HEK293 (cell line): ENCODE results near the gene ZNF771.
A peak's percentile ranks its signal among the peaks of the same experiment; 100 is the strongest.

Experiments
- CTCF ChIA-PET: fragments of 350-600 bp; formaldehyde crosslinking; extraction: SDS; loops from one replicate; lab custom pipeline; 2021; ENCODE audit warnings: antibody characterized with exemption; lab: Yijun Ruan, JAX
- POLR2A ChIA-PET: fragments of 300-600 bp; formaldehyde crosslinking; extraction: SDS; loops from one replicate; lab custom pipeline; 2020; ENCODE audit warnings: antibody characterized with exemption, inconsistent platforms; lab: Yijun Ruan, JAX
- H3K27ac ChIP-seq: fragments of 200-500 bp; sonication (Bioruptor generic); 2 replicates; pipeline ENCODE4 v1.5.1; 2014; ENCODE audit warnings: low read depth, low read length, control low read depth, inconsistent platforms; ENCODE audit errors: extremely low read depth
- H3K36me3 ChIP-seq, 2 experiments: fragments of 200-500 bp in 1 of 2; sonication (Bioruptor generic) in 1 of 2; 1 replicate in 1 of 2; 2 replicates in 1 of 2; pipeline ENCODE4 v1.5.1; 2014 to 2017; ENCODE audit warnings: inconsistent platforms in 2 of 2, low read length in 2 of 2; ENCODE audit not compliant: control insufficient read depth in 2 of 2, insufficient read depth in 1 of 2
- H3K4me1 ChIP-seq: fragments of 200-500 bp; sonication (Bioruptor generic); 2 replicates; pipeline ENCODE4 v1.5.1; 2014; ENCODE audit warnings: mild to moderate bottlenecking, low read length, inconsistent platforms; ENCODE audit not compliant: control insufficient read depth, insufficient read depth
- H3K4me3 ChIP-seq: 2 replicates; pipeline ENCODE4 v1.5.1; 2011; ENCODE audit warnings: low read depth, mild to moderate bottlenecking, control low read depth, low read length, moderate library complexity
- H3K9me3 ChIP-seq: fragments of 200-500 bp; sonication (Bioruptor generic); 2 replicates; pipeline ENCODE4 v1.5.1; 2014; ENCODE audit warnings: low read depth, low read length, inconsistent platforms; ENCODE audit not compliant: control insufficient read depth, insufficient read depth
- BCL11A ChIP-seq: fragments of 450-650 bp; formaldehyde crosslinking; IDR thresholded peaks from 2 replicates; pipeline ENCODE4 v1.5.1; 2016; ENCODE audit warnings: low read depth, missing biosample characterization, missing genetic modification characterization
- HOXC10 ChIP-seq: sonication (generic); formaldehyde crosslinking; IDR thresholded peaks from 2 replicates; pipeline ENCODE4 v1.8.1; 2023; ENCODE audit warnings: mild to moderate bottlenecking, missing genetic modification reagents
- KLF9 ChIP-seq: fragments of 450-650 bp; formaldehyde crosslinking; IDR thresholded peaks from 2 replicates; pipeline ENCODE4 v1.5.1; 2016; ENCODE audit warnings: missing biosample characterization, missing genetic modification characterization, low read depth
- PRDM1 ChIP-seq: fragments of 450-650 bp; formaldehyde crosslinking; IDR thresholded peaks from 2 replicates; pipeline ENCODE4; 2016; ENCODE audit warnings: missing biosample characterization, missing genetic modification characterization
- TCF7L2 ChIP-seq: IDR thresholded peaks from 2 replicates; pipeline ENCODE4 v1.6.1; 2011; ENCODE audit warnings: low read depth, mild to moderate bottlenecking, inconsistent platforms, low read length, moderate library complexity, borderline replicate concordance
- TSHZ1 ChIP-seq: fragments of 450-650 bp; formaldehyde crosslinking; IDR thresholded peaks from 2 replicates; pipeline ENCODE4 v1.5.1; 2016; ENCODE audit warnings: missing biosample characterization, missing genetic modification characterization, borderline replicate concordance
- YY1 ChIP-seq: fragments of 450-650 bp; formaldehyde crosslinking; IDR thresholded peaks from 2 replicates; pipeline ENCODE4 v1.5.1; 2018; ENCODE audit warnings: missing biosample characterization, missing genetic modification characterization
- ZBTB44 ChIP-seq: fragments of 450-650 bp; IDR thresholded peaks from 2 replicates; pipeline ENCODE4 v1.5.1; 2018; ENCODE audit warnings: missing biosample characterization, mild to moderate bottlenecking, missing genetic modification characterization
- ZNF155 ChIP-seq: fragments of 450-650 bp; formaldehyde crosslinking; IDR thresholded peaks from 2 replicates; pipeline ENCODE4 v1.5.1; 2016; ENCODE audit warnings: missing biosample characterization, missing genetic modification characterization
- ZNF16 ChIP-seq: fragments of 450-650 bp; formaldehyde crosslinking; IDR thresholded peaks from 2 replicates; pipeline ENCODE4 v1.5.1; 2016; ENCODE audit warnings: low read depth, missing biosample characterization, missing genetic modification characterization
- ZNF184 ChIP-seq: fragments of 450-650 bp; IDR thresholded peaks from 2 replicates; pipeline ENCODE4 v1.5.1; 2018; ENCODE audit warnings: missing biosample characterization, mild to moderate bottlenecking, missing genetic modification characterization
- ZNF202 ChIP-seq: fragments of 450-650 bp; formaldehyde crosslinking; IDR thresholded peaks from 2 replicates; pipeline ENCODE4 v1.5.1; 2016; ENCODE audit warnings: missing biosample characterization, missing genetic modification characterization, borderline replicate concordance
- ZNF221 ChIP-seq: fragments of 450-650 bp; formaldehyde crosslinking; IDR thresholded peaks from 2 replicates; pipeline ENCODE4 v1.5.1; 2017; ENCODE audit warnings: missing biosample characterization, missing genetic modification characterization, borderline replicate concordance
- ZNF24 ChIP-seq: fragments of 450-650 bp; formaldehyde crosslinking; IDR thresholded peaks from 2 replicates; pipeline ENCODE4 v1.5.1; 2016; ENCODE audit warnings: missing biosample characterization, missing genetic modification characterization
- ZNF266 ChIP-seq: fragments of 450-650 bp; formaldehyde crosslinking; IDR thresholded peaks from 2 replicates; pipeline ENCODE4 v1.5.1; 2016; ENCODE audit warnings: missing biosample characterization, missing genetic modification characterization, low read depth
- ZNF391 ChIP-seq: fragments of 450-650 bp; formaldehyde crosslinking; IDR thresholded peaks from 2 replicates; pipeline ENCODE4 v1.5.1; 2016; ENCODE audit warnings: low read depth, missing biosample characterization, missing genetic modification characterization, borderline replicate concordance
- ZNF416 ChIP-seq: fragments of 450-650 bp; formaldehyde crosslinking; IDR thresholded peaks from 2 replicates; pipeline ENCODE4 v1.5.1; 2016; ENCODE audit warnings: missing biosample characterization, missing genetic modification characterization
- ZNF513 ChIP-seq: fragments of 450-650 bp; IDR thresholded peaks from 2 replicates; pipeline ENCODE4 v1.5.1; 2018; ENCODE audit warnings: missing biosample characterization, missing genetic modification characterization
- ZNF548 ChIP-seq: fragments of 450-650 bp; formaldehyde crosslinking; IDR thresholded peaks from 2 replicates; pipeline ENCODE4 v1.5.1; 2016; ENCODE audit warnings: missing biosample characterization, missing genetic modification characterization
- ZNF555 ChIP-seq: fragments of 450-650 bp; formaldehyde crosslinking; conservative IDR thresholded peaks from 2 replicates; pipeline ENCODE4 v1.5.1; 2017; ENCODE audit warnings: missing biosample characterization, mild to moderate bottlenecking, missing genetic modification characterization, inconsistent platforms
- ZNF600 ChIP-seq: fragments of 450-650 bp; formaldehyde crosslinking; IDR thresholded peaks from 2 replicates; pipeline ENCODE4 v1.5.1; 2016; ENCODE audit warnings: missing biosample characterization, missing genetic modification characterization
- ZNF624 ChIP-seq: fragments of 450-650 bp; formaldehyde crosslinking; IDR thresholded peaks from 2 replicates; pipeline ENCODE4 v1.5.1; 2017; ENCODE audit warnings: missing biosample characterization, missing genetic modification characterization
- ZNF701 ChIP-seq: fragments of 450-650 bp; formaldehyde crosslinking; IDR thresholded peaks from 2 replicates; pipeline ENCODE4 v1.5.1; 2016; ENCODE audit warnings: missing biosample characterization, missing genetic modification characterization
- ZNF707 ChIP-seq: fragments of 450-650 bp; formaldehyde crosslinking; IDR thresholded peaks from 2 replicates; pipeline ENCODE4 v1.5.1; 2016; ENCODE audit warnings: missing biosample characterization, missing genetic modification characterization
- ZNF768 ChIP-seq: fragments of 450-650 bp; formaldehyde crosslinking; IDR thresholded peaks from 2 replicates; pipeline ENCODE4 v1.5.1; 2018; ENCODE audit warnings: missing biosample characterization, mild to moderate bottlenecking, missing genetic modification characterization
- ZNF777 ChIP-seq: fragments of 450-650 bp; formaldehyde crosslinking; IDR thresholded peaks from 2 replicates; pipeline ENCODE4 v1.5.1; 2017; ENCODE audit warnings: missing biosample characterization, missing genetic modification characterization, borderline replicate concordance
- ZSCAN18 ChIP-seq: fragments of 450-650 bp; formaldehyde crosslinking; IDR thresholded peaks from 2 replicates; pipeline ENCODE4 v1.5.1; 2016; ENCODE audit warnings: missing biosample characterization, missing genetic modification characterization
- ZSCAN23 ChIP-seq: fragments of 450-650 bp; formaldehyde crosslinking; IDR thresholded peaks from 2 replicates; pipeline ENCODE4 v1.5.1; 2016; ENCODE audit warnings: missing biosample characterization, missing genetic modification characterization

The ZNF771 gene

GRCh38 chr16:30377812-30378235 is 29.6 kb upstream of the ZNF771 start (continued):
- TF ChIP-seq ZNF513 (no peak), ZNF184 (tag by site-specific recombination) (peak; percentile 54; the same call in 1 of the 2 replicates), ZNF701 (tag by site-specific recombination) (no peak), BCL11A (tag by site-specific recombination) (no peak), PRDM1 (tag by site-specific recombination) (no peak), ZNF391 (peak; percentile 50; the same call in 1 of the 2 replicates), ZBTB44 (no peak), ZNF24 (tag by site-specific recombination) (peak; percentile 54; the same call in 1 of the 2 replicates)
- TF ChIP-seq, all 188 proteins: peak for 39

GRCh38 chr16:30378236-30379157 is 28.9 kb upstream of the ZNF771 start:
- ChIA-PET CTCF (interaction anchor here (0.7 to 1.5 kb wide), 6 partner anchors 9 to 280 kb away, joined by 3 to 5 read pairs (median 5); partner anchors contain the start of gene ZNF48), POLR2A (interaction anchor here (0.6 to 3.2 kb wide), 22 partner anchors 9 to 574 kb away, joined by 3 to 19 read pairs (median 3); partner anchors contain the start of genes CD2BP2, DCTPP1, FBRS and TAOK2)
- no peaks in the 10 kb centered on the region for H3K9me3 ChIP-seq
- H3K4me1 ChIP-seq = no peaks in the 10 kb centered on the region
- H3K36me3 ChIP-seq = peaks cover 0 to 8% of the 10 kb centered on the region in 2 experiments; a peak in 1 of 3 replicates
- H3K27ac ChIP-seq = peak overlapping the region; percentile 97
- peak overlapping the region; percentile 78 for H3K4me3 ChIP-seq
- TF ChIP-seq ZNF202 = no peak
- TF ChIP-seq ZSCAN18 (tag by site-specific recombination) = no peak
- no peak for TF ChIP-seq ZNF221 (tag by site-specific recombination)
- TF ChIP-seq ZNF16 (tag by site-specific recombination) = no peak
- TF ChIP-seq TSHZ1 (tag by site-specific recombination) = no peak
- no peak; the same call in 1 of the 2 replicates for TF ChIP-seq HOXC10
- TF ChIP-seq ZNF155 (tag by site-specific recombination) = no peak
- TF ChIP-seq ZNF555 (tag by site-specific recombination) = no peak
- no peak for TF ChIP-seq ZNF707
- TF ChIP-seq TCF7L2 = no peak
- no peak; the same call in 1 of the 2 replicates for TF ChIP-seq ZNF768 (tag by site-specific recombination)
- no peak for TF ChIP-seq YY1 (tag by site-specific recombination)
- TF ChIP-seq ZNF416 (tag by site-specific recombination) = no peak
- TF ChIP-seq ZNF548 (tag by site-specific recombination) = no peak
- no peak for TF ChIP-seq ZNF266 (tag by site-specific recombination)
- TF ChIP-seq ZNF777 (tag by site-specific recombination) = no peak
- TF ChIP-seq ZNF600 (tag by site-specific recombination) = peak; percentile 65; the same call in 1 of the 2 replicates
- peak; percentile 96 for TF ChIP-seq KLF9 (tag by site-specific recombination)
- no peak for TF ChIP-seq ZNF624
- 0 out of 2 replicates have a peak, but pooled peaks have one; percentile 82 for TF ChIP-seq ZSCAN23 (tag by site-specific recombination)
